SK-N-MC (cell line): ENCODE measurements around the gene SEMA3D.

Experiments used
- DNase-seq: peaks from one replicate; pipeline ENCODE4 v3.0.0-alpha.2; 2011; ENCODE audit warnings: low read depth, low spot score
- H3K27ac ChIP-seq: fragments of 200-600 bp; sonication (generic); 2 replicates; pipeline ENCODE4 v1.5.1; 2016; ENCODE audit warnings: mixed run types
- H3K36me3 ChIP-seq: fragments of 200-600 bp; sonication (generic); 2 replicates; pipeline ENCODE4 v1.6.1; 2017; ENCODE audit warnings: antibody characterized with exemption, low read length, mixed read lengths; ENCODE audit not compliant: insufficient read depth
- H3K4me3 ChIP-seq: fragments of 200-600 bp; sonication (generic); 2 replicates; pipeline ENCODE4 v1.5.1; 2016
- H3K9ac ChIP-seq: fragments of 200-600 bp; sonication (generic); 2 replicates; pipeline ENCODE4 v1.8.0; 2017; ENCODE audit warnings: mixed run types, mixed read lengths; ENCODE audit not compliant: insufficient read length
- H3K9me3 ChIP-seq: fragments of 200-600 bp; sonication (generic); 2 replicates; pipeline ENCODE4 v1.6.1; 2017; ENCODE audit warnings: low read depth, mild to moderate bottlenecking, antibody characterized with exemption, low read length, moderate library complexity, mixed read lengths
- EZH2 ChIP-seq: fragments of 200-600 bp; sonication (generic); IDR thresholded peaks from one replicate; pipeline ENCODE4 v1.6.1; 2017; ENCODE audit warnings: antibody characterized with exemption
- FOXP2 ChIP-seq: optimal IDR thresholded peaks from 2 replicates; pipeline ENCODE3; 2011; ENCODE audit warnings: mild to moderate bottlenecking, moderate library complexity; ENCODE audit not compliant: insufficient read depth; ENCODE audit errors: extremely low read length, control extremely low read depth
- POLR2AphosphoS5 ChIP-seq: IDR thresholded peaks from 2 replicates; pipeline ENCODE4 v1.6.1; 2012; ENCODE audit warnings: mild to moderate bottlenecking, low read depth, low read length, borderline replicate concordance

Gene SEMA3D

GRCh38 chr7:85019778-85020177 lies 167.1 kb downstream of the SEMA3D start:
- no peaks in the 10 kb centered on the region for H3K9me3 ChIP-seq
- no peak overlapping the region for H3K27ac ChIP-seq
- DNase-seq, result no peak
- no peaks in the 10 kb centered on the region for H3K36me3 ChIP-seq
- H3K4me3 ChIP-seq, result no peak overlapping the region
- no peak for TF ChIP-seq FOXP2
- TF ChIP-seq EZH2, result no peak
- TF ChIP-seq POLR2AphosphoS5, result no peak
- H3K9ac ChIP-seq, result no peak overlapping the region

- Histone ChIP-seq H3K27ac (no peak overlapping the region), H3K9ac (no peak overlapping the region), H3K9me3 (no peaks in the 10 kb centered on the region), H3K36me3 (no peaks in the 10 kb centered on the region), H3K4me3 (no peak overlapping the region)
- TF ChIP-seq EZH2, result no peak
- TF ChIP-seq FOXP2, result no peak
- no peak for TF ChIP-seq POLR2AphosphoS5
- DNase-seq, result no peak
Measured at GRCh38 chr7:85019176-85019575, 167.7 kb downstream of the SEMA3D start.

GRCh38 chr7:85018498-85018897 lies 168.4 kb downstream of the SEMA3D start:
- Histone ChIP-seq H3K4me3 (no peak overlapping the region), H3K27ac (no peak overlapping the region), H3K9me3 (no peaks in the 10 kb centered on the region), H3K36me3 (no peaks in the 10 kb centered on the region), H3K9ac (no peak overlapping the region)
- no peak for TF ChIP-seq FOXP2
- no peak for TF ChIP-seq POLR2AphosphoS5
- TF ChIP-seq EZH2, result no peak
- DNase-seq, result no peak

GRCh38 chr7:85016286-85016685 lies 170.6 kb downstream of the SEMA3D start:
- TF ChIP-seq FOXP2, result no peak
- no peak for TF ChIP-seq EZH2
- no peak for TF ChIP-seq POLR2AphosphoS5
- DNase-seq, result no peak
- no peak overlapping the region for H3K9ac ChIP-seq
- no peaks in the 10 kb centered on the region for H3K36me3 ChIP-seq
- no peaks in the 10 kb centered on the region for H3K9me3 ChIP-seq
- H3K27ac ChIP-seq, result no peak overlapping the region
- no peak overlapping the region for H3K4me3 ChIP-seq

- Histone ChIP-seq H3K4me3 (no peak overlapping the region), H3K9ac (no peak overlapping the region), H3K9me3 (no peaks in the 10 kb centered on the region), H3K27ac (no peak overlapping the region), H3K36me3 (no peaks in the 10 kb centered on the region)
- TF ChIP-seq EZH2 (no peak), POLR2AphosphoS5 (no peak), FOXP2 (no peak)
- no peak for DNase-seq
Measured at GRCh38 chr7:85014936-85015660, 171.8 kb downstream of the SEMA3D start.

- DNase-seq, result no peak
- Histone ChIP-seq H3K9me3 (no peaks in the 10 kb centered on the region), H3K9ac (no peak overlapping the region), H3K36me3 (no peaks in the 10 kb centered on the region), H3K4me3 (no peak overlapping the region), H3K27ac (no peak overlapping the region)
- no peak for TF ChIP-seq POLR2AphosphoS5
- no peak for TF ChIP-seq FOXP2
- TF ChIP-seq EZH2, result no peak
Measured at GRCh38 chr7:85011127-85011526, 175.7 kb downstream of the SEMA3D start.

- DNase-seq, result no peak
- no peak for TF ChIP-seq POLR2AphosphoS5
- no peak for TF ChIP-seq EZH2
- no peak for TF ChIP-seq FOXP2
- no peak overlapping the region for H3K27ac ChIP-seq
- no peak overlapping the region for H3K9ac ChIP-seq
- no peaks in the 10 kb centered on the region for H3K9me3 ChIP-seq
- H3K4me3 ChIP-seq, result no peak overlapping the region
- no peaks in the 10 kb centered on the region for H3K36me3 ChIP-seq
Measured at GRCh38 chr7:85010306-85010705, 176.6 kb downstream of the SEMA3D start.

- no peak for TF ChIP-seq FOXP2
- TF ChIP-seq POLR2AphosphoS5, result no peak
- no peak for TF ChIP-seq EZH2
- DNase-seq, result no peak
- Histone ChIP-seq H3K36me3 (no peaks in the 10 kb centered on the region), H3K4me3 (no peak overlapping the region), H3K9me3 (no peaks in the 10 kb centered on the region), H3K27ac (no peak overlapping the region), H3K9ac (no peak overlapping the region)
Measured at GRCh38 chr7:85006754-85007153, 180.1 kb downstream of the SEMA3D start.

- H3K9ac ChIP-seq, result no peak overlapping the region
- no peaks in the 10 kb centered on the region for H3K9me3 ChIP-seq
- H3K36me3 ChIP-seq, result no peaks in the 10 kb centered on the region
- no peak overlapping the region for H3K27ac ChIP-seq
- no peak overlapping the region for H3K4me3 ChIP-seq
- no peak for TF ChIP-seq EZH2
- no peak for TF ChIP-seq POLR2AphosphoS5
- TF ChIP-seq FOXP2, result no peak
- DNase-seq, result no peak
Measured at GRCh38 chr7:85004402-85004801, 182.5 kb downstream of the SEMA3D start.
